GM18526 (cell line): ENCODE measurements around the gene RAB11FIP5.

Experiments
- POLR2A ChIP-seq: IDR thresholded peaks from 3 replicates; pipeline ENCODE4 v1.6.1; 2011; ENCODE audit not compliant: insufficient read length; ENCODE audit errors: extremely low read depth

Gene RAB11FIP5, protein sequence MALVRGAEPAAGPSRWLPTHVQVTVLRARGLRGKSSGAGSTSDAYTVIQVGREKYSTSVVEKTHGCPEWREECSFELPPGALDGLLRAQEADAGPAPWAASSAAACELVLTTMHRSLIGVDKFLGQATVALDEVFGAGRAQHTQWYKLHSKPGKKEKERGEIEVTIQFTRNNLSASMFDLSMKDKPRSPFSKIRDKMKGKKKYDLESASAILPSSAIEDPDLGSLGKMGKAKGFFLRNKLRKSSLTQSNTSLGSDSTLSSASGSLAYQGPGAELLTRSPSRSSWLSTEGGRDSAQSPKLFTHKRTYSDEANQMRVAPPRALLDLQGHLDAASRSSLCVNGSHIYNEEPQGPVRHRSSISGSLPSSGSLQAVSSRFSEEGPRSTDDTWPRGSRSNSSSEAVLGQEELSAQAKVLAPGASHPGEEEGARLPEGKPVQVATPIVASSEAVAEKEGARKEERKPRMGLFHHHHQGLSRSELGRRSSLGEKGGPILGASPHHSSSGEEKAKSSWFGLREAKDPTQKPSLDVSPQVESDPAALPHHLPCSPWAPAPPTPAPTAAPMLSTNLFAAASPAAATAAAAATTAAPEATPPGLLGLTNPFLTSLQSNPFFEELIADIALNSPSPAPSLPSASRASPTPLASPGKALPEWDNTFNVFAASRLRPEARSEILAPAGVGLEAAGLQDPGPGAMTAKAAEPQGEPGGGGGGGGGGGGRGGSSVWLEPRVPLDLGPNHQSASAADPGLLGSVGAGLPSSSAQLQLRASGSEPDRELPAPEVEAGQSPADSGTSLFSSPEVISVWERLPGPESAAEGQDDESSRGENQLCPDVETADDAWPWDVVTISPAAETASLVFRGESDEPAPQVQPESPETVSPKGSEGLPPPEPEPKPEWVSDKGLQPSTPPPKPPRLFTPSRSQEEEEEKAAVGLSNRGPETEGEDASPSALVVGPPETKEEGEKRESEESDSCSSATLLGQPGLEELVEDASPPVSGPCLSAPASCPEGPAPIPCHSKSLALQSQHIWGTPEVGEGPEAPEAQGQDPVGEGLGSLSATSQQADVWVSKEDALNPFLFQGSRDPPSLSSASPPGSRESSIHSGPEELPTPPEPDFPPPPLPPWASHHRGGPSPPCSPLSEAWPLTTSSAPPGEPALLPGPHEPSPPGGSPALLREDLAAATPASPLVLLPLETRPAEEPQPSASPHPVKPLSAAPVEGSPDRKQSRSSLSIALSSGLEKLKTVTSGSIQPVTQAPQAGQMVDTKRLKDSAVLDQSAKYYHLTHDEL (N-terminal part only)

DNA sequence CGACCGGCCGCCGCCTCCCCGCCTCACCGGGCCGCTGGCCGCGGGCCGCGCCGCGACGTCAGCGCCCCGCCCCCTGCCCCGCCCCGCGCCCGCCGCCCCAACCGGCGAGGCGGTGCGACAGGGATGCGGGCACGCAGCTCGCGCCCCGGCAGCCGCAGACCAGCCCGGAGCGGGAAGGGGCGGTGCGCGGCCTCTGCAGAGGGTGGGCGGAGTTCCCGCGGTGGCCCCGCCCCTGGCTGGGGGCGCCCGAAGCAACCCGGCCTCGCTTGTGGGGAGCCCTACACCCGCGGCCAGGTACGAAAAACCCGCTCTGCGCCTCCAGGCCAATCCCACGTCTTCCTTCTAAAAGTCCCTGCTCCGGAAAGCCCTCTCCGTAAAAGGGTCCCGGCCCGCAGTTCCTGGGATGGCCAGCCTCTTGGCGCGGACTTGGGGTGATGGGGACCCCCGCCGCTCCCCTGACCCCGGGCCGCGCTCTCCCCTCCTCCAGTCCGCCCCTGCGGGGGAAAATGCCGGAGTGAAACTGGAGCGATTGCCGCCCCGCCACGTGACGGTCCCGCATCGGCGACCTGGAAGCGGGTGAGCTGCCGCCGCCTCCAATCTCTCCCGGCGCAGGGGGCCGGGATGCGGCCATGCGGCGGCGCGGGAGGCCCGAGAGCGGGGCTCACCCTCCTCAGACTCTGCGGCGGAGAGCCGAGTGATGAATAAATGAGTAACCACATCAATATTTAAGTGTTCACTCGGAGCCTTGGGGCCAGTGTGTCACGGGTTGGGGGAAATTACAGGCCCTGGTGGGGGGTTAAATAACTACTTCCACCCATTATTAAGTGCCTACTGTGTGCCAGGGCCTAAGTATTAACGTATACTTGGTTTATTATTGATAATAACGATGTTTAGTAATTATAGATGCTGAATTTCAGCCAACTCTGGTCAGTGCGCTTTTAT lies at the start of gene RAB11FIP5:
Gene RAB11FIP5 (minus strand): TSS at position 36 of the 942 bp plus-strand sequence. CDS start 171 bp downstream, outside the sequence.
- no peak for TF ChIP-seq POLR2A

DNA sequence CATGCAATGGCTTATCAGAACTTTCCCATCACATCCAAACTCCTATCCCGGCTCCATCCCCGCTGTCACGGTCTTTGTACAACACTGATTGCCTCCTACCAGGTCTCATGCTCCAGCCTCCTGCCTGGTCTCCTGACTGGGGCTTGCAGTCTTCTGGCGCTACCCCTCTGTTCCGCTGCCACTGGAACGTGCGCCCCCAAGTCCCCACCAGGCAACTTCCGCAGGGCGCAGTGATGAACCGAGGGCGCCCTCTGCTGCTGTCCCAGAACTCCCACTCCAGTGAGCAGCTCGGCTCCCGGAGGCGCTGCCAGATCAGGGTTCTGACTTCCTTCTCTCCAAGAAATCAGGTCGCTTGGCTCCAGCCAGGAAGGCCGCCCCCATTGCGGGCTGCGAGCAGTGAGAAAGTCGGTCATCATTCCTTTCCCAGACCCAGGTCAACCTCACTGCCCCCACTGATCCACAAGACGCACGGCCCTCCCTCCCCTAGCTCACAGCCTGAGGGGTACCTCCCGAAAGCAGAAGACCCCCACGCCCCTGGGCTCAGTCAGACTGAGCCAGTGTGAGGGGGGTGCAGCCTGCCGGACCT lies 43.9 kb upstream of the RAB11FIP5 start:
- no peak for TF ChIP-seq POLR2A

DNA sequence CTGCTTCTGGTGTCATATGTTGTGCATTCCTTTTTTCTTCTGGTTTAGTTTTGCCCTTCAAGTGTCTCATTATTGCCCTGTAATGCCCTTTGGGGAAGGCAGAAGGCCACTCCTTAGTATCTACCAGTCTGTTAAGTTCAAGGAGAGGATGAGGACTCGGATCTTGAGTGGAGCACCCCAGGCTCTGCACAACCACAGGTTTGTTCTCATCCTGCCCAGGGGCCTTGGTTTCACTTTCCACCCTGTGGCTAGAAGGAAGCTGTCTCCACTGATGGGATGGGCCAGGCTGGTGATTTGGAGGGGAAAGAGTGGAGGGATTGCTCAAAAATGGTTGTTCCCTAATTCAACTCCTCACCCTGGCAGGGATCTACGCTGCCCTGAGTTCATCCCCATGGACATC lies 30.2 kb upstream of the RAB11FIP5 start:
- TF ChIP-seq POLR2A = no peak

DNA sequence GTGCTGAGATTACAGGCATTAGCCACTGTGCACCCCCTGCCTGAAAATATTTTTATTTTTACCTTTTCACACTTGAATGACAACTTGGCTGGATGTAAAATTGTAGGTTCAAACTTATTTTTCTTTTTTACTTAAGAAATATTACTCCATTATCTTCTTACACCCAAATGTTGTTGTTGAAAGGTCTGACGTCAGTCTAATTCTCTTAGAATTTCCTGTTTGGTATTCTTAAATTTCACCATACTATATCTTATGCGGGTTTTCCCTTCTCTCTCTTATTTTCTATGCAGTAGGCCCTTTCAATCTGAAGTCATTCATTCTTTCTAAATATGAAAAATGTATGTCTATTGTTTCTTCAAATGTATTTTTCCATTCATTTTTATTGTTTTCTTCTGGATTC lies 29.1 kb upstream of the RAB11FIP5 start:
- no peak for TF ChIP-seq POLR2A

DNA sequence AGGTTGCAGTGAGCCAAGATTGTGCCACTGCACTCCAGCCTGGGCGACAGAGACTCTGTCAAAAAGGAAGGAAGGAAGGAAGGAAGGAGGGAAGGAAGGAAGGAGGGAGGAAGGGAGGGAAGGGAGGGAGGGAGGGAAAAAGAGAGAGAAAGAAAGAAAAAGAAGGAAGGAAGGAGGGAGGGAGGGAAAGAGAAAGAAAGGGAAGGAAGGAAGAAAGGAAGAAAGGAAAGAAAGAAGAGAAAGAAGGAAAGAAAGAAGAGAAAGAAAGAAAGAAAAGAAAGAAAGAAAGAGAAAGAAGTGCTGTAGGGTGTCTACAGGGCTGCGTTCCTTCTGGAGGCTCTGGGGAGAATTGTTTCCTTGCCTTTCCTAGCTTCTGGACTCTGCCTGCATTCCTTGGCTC lies 22.5 kb upstream of the RAB11FIP5 start:
- no peak for TF ChIP-seq POLR2A

DNA sequence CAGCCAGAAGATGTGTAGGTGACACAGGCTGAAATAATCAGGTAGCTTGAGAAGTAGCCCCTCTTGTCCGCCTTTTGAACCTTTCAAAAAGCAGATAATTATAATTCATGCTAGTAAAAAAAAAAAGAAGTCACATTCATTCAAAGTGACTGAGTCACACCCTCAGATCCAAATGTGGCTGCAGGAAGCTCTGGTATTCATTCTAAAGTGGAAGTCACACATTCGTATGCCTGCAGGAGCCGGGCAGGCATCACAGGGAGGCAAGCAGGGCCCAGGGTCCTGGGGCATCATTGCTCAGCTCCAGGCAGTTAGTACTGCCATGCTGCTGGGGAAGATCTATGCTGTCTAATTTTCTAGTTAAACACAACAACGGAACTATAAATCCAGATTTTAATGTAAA lies 21.7 kb upstream of the RAB11FIP5 start:
- no peak for TF ChIP-seq POLR2A

DNA sequence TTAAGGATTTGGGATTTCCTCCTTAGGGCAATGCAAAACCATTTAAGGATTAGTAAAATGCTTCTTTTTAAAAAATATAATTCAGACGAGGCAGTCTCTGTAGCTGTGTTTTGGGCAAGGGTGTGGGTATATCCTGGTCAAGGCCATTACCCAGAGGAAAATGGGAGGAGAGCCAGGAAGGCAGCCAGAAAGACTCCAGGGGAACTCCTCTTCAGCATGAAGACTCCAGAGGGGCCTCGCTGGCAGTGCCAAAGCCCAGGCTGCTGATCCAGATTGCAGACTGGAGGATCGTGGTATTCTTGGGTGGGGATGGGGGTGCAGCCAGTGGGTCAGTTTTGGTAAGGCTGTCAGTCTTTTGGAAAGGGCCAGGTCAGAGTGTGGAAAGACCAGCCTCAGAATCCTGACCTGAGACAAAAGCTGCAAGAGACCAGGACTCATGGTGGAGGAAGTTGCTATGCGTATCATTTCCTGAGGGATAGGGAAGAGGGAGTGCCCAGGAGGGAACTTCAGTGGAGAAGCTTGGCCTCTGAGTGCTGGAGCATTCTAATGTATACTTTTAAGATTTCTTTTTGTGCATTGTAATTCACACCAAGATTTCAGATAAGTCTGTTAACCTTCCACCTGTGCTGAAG lies 20.9 kb upstream of the RAB11FIP5 start:
- TF ChIP-seq POLR2A = no peak

DNA sequence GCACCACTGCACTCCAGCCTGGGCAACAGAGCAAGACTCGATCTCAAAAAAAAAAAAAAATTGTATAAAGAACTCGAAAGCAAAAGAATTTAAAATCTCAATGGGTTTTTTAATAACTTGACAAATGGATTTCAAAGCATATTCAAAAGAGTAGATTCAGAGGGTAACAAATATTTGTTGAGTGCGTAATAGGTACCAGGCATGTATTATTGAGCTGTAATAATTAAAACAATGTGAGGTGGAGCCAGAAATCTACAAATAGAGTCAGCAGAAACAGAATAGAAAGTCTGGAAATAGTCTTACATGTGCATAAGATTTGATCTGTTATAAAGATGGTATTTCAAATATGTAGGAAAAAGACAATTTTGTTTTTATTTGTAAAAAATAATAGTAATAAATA lies 19.1 kb upstream of the RAB11FIP5 start:
- TF ChIP-seq POLR2A = no peak

DNA sequence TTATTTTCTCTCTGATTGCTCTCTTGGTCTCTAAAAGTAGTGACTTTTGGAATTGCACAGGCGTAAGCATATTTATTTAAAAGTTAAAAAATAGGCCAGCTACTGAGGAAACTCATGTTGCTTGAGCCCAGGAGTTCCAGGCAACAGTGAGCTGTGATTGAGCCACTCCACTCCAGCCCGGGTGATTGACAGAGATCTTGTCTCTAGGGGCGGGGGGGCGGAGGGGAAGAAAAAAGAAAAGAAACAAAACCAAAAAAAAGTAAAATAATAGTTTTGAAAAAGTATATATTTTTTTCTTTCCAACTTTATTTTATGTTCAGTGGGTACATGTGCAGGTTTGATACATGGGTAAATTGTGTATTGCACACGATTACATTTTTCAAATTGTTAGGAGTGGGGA lies 18.0 kb upstream of the RAB11FIP5 start:
- no peak for TF ChIP-seq POLR2A

DNA sequence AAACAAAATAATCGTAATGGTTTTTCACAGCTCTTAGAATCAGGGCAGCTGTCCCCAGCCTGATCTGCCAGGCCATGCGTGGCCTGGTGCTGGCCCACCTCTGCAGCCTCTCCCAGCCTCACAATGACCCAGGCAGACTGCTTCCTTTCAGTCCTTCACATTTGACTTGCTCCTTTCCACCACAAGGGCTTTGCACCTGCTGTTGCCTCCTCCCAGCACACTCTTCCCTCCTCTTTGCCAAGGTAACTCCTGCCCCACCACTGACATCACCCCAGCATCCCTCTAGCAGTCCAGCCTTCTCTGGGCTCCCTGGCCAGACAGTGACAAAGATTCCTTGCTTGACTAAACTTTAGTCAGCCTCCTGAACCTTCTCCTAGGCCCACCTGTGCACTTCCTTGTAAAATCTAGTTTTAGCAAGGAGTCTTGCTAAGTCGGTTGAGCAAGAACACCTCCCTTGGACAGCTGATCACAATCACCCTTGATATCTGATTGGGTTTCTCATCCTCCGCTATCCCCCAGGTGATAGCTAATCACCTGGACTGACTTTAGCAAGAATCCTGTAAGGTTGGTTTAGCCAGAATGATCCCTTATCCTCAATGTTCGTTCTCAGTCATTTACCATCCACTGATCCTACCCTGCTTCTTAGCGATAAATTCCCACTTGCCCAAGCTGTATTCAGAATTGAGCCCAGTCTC lies 16.2 kb upstream of the RAB11FIP5 start:
- no peak for TF ChIP-seq POLR2A

DNA sequence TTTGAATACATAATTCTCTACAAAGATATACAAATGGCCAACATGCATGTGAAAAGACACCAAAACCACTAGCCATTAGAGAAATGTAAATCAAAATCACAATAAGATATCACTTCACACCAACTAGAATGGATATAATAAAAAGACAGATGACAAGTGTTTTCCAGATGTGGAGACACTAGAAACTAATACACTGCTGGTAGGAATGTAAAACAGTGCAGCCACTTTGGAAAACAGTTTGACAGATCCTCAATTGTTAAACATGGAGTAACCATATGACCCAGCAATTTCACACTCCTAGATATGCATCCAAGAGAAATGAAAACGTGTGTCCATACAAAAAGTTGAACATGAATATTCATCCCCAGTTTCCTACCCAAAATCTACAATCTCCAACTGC lies 9.8 kb upstream of the RAB11FIP5 start:
- TF ChIP-seq POLR2A = no peak

DNA sequence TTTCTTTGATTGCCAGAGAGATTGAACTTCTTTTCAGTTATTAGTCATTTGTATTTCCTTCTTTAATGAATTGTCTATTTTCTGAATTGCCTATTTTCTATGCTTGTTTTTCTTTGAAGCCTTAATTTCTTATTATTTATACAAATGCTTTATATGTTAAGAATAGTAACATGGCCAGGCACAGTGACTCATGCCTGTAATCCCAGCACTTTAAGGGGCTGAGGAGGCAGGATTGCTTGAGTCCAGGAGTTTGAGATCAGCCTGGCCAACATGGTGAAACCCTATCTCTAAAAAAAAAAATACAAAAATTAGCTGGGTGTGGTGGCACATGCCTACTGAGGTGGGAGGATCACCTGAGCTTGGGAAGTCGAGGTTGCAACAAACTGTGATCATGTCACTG lies 4.7 kb upstream of the RAB11FIP5 start:
- no peak for TF ChIP-seq POLR2A
